Panc1 (cell line): ENCODE data around the gene PIK3IP1. TPM values are rescaled to one million over a fixed set of nuclear protein-coding genes. Genes with fewer than 3 reads are reported as not detected.

ENCODE experiments used
- ATAC-seq: fragments of 200-7000 bp; cut with Tn5 transposase; 2 replicates; pipeline ENCODE4 v1.9.1; 2020; ENCODE audit warnings: mild to moderate bottlenecking, moderate library complexity
- BruUV-seq: library from RNA; stranded (reverse); fragments of 400-500 nt; replicated peaks from 2 replicates; lab custom pipeline; 2021; lab: Mats Ljungman, UMichigan
- CTCF ChIA-PET: fragments of 300-600 bp; sonication (Branson Sonifier 250); formaldehyde crosslinking; loops from one replicate; lab custom pipeline; 2022; ENCODE audit warnings: antibody characterized with exemption; lab: Charles Lee
- POLR2A ChIA-PET: fragments of 300-600 bp; sonication (Branson Sonifier 250); formaldehyde crosslinking; loops from one replicate; lab custom pipeline; 2022; ENCODE audit warnings: antibody characterized with exemption; lab: Charles Lee
- DNase-seq: peaks from one replicate; pipeline ENCODE4 v3.0.0-alpha.2; 2010; ENCODE audit warnings: low read depth, low spot score
- H3K27ac ChIP-seq: 2 replicates; pipeline ENCODE4 v1.5.1; 2011; ENCODE audit warnings: mild to moderate bottlenecking, low read length, inconsistent platforms
- H3K27me3 ChIP-seq: fragments of 200-500 bp; sonication (Bioruptor generic); 2 replicates; pipeline ENCODE4 v1.6.0; 2014; ENCODE audit warnings: low read length, inconsistent platforms; ENCODE audit not compliant: control insufficient read depth, insufficient read depth
- H3K36me3 ChIP-seq: fragments of 200-500 bp; sonication (Bioruptor generic); 2 replicates; pipeline ENCODE4 v1.5.1; 2014; ENCODE audit warnings: inconsistent platforms, mild to moderate bottlenecking, low read length, moderate library complexity; ENCODE audit not compliant: control insufficient read depth, insufficient read depth
- H3K4me1 ChIP-seq: 2 replicates; pipeline ENCODE4 v1.5.1; 2011; ENCODE audit warnings: inconsistent platforms, mild to moderate bottlenecking, low read length, moderate library complexity; ENCODE audit not compliant: control insufficient read depth, insufficient read depth
- H3K4me3 ChIP-seq, 2 experiments: 2 replicates each; pipeline ENCODE4 v1.5.1; 2011 to 2012; ENCODE audit warnings: low read depth in 2 of 2, low read length in 2 of 2, mild to moderate bottlenecking in 2 of 2, inconsistent platforms in 1 of 2, moderate library complexity in 1 of 2
- H3K9me3 ChIP-seq: fragments of 200-500 bp; sonication (Bioruptor generic); 2 replicates; pipeline ENCODE4 v1.5.1; 2014; ENCODE audit warnings: low read depth, mild to moderate bottlenecking, inconsistent platforms, low read length, moderate library complexity; ENCODE audit not compliant: control insufficient read depth, insufficient read depth
- POLR2AphosphoS5 ChIP-seq: IDR thresholded peaks from 2 replicates; pipeline ENCODE4 v1.6.1; 2012; ENCODE audit warnings: mild to moderate bottlenecking, low read depth, low read length, moderate library complexity
- REST ChIP-seq, 2 experiments: IDR thresholded peaks; 2 replicates each; pipeline ENCODE4 v1.6.1; 2011 to 2012; ENCODE audit warnings: low read depth in 2 of 2, control low read depth in 1 of 2, low read length in 1 of 2, mild to moderate bottlenecking in 1 of 2, moderate library complexity in 1 of 2; ENCODE audit not compliant: insufficient read depth in 1 of 2
- SIN3A ChIP-seq: IDR thresholded peaks from 2 replicates; pipeline ENCODE4 v1.6.1; 2012; ENCODE audit warnings: low read depth, mild to moderate bottlenecking, low read length, moderate library complexity, borderline replicate concordance; ENCODE audit not compliant: insufficient read depth
- TCF7L2 ChIP-seq: IDR thresholded peaks from 2 replicates; pipeline ENCODE4 v1.6.1; 2011; ENCODE audit warnings: mild to moderate bottlenecking, low read depth, low read length, inconsistent platforms
- in situ Hi-C: cut with HindIII; loops from 2 replicates; pipeline ENCODE4 v1.10.0; 2016; ENCODE audit warnings: low sequenced_read_pairs, low pct_unique_long_range_greater_than_20kb
- intact Hi-C: fragments of 100-400 bp; cut with micrococcal nuclease; formaldehyde crosslinking; loops from one replicate; pipeline ENCODE4 v1.10.0; 2022; ENCODE audit not compliant: unreplicated experiment
- total RNA-seq: library from RNA; stranded (reverse); gene quantifications from one replicate; pipeline ENCODE4 v1.2.1, GENCODE V29; 2021; ENCODE audit not compliant: unreplicated experiment
- TF ChIP-seq, protein P1 (sequence below): fragments of 450-650 bp; IDR thresholded peaks from 2 replicates; pipeline ENCODE4 v1.5.1; 2017; ENCODE audit warnings: mild to moderate bottlenecking

The PIK3IP1 gene
- total RNA-seq, 1 experiment from 2014 or later: 3.6 TPM

DNA sequence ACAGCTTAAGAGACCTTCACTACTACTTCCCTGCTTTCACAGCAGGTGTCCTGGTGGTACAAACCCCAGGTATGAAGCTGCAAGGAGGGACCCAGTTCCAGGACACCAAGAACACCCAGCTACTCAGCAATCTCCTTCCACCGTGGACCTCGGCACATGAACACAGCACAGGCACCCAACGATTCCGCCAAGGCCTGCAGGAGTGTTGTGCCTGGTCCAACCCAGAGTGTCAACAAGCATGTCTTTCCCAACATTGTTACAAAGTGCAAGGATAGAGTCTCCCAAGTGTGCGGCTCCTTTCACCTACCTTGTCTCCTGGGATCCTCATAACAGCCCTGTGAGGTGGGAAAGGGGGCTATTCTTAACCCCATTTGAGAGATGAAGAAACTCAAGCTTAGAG is 42.0 kb upstream of the PIK3IP1 start:
- TF ChIP-seq POLR2AphosphoS5 (no peak), SIN3A (no peak), REST (IDR thresholded peaks at IDR 0.05; ENCODE audit: insufficient read depth in 1 of 2, low read depth in 2 of 2, low read length in 1 of 2) (no peak), TCF7L2 (no peak)
- TF ChIP-seq, protein P1, sequence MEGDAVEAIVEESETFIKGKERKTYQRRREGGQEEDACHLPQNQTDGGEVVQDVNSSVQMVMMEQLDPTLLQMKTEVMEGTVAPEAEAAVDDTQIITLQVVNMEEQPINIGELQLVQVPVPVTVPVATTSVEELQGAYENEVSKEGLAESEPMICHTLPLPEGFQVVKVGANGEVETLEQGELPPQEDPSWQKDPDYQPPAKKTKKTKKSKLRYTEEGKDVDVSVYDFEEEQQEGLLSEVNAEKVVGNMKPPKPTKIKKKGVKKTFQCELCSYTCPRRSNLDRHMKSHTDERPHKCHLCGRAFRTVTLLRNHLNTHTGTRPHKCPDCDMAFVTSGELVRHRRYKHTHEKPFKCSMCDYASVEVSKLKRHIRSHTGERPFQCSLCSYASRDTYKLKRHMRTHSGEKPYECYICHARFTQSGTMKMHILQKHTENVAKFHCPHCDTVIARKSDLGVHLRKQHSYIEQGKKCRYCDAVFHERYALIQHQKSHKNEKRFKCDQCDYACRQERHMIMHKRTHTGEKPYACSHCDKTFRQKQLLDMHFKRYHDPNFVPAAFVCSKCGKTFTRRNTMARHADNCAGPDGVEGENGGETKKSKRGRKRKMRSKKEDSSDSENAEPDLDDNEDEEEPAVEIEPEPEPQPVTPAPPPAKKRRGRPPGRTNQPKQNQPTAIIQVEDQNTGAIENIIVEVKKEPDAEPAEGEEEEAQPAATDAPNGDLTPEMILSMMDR: no peak
- no peaks in the 10 kb centered on the region; the same call in 1 of the 2 replicates for H3K36me3 ChIP-seq
- CTCF ChIA-PET: no interaction called here
- no TSS peak for BruUV-seq
- no peak overlapping the region for H3K27ac ChIP-seq
- DNase-seq (no peak), ATAC-seq (no peak)
- H3K27me3 ChIP-seq: no peaks in the 10 kb centered on the region
- POLR2A ChIA-PET: no interaction called here
- no peak overlapping the region for H3K4me3 ChIP-seq
- intact Hi-C loops (no loop called here), in situ Hi-C loops (no loop called here)
- H3K4me1 ChIP-seq: no peaks in the 10 kb centered on the region
- no peaks in the 10 kb centered on the region for H3K9me3 ChIP-seq

DNA sequence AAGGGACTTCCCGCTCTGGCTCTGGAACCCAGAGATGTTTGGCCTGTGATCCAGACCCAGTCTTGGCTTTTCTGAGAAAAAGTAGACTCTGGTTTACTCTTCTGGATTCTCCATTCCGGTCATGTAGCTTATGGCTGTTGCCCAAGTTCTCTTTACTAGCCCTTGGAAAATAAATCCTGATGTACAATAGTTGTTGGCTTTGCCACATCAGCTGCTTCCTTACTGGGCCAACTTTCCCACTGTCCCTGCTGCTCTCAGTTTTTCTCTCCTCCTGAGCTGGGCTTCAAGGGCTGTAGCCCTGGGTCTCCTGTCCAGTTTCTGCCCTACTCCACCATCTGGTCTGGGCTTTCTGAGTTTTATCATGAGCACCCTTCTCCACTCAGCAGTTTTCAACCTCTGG is 41.4 kb upstream of the PIK3IP1 start:
- no peak for ATAC-seq
- CTCF ChIA-PET: no interaction called here
- Histone ChIP-seq H3K4me3 (no peak overlapping the region), H3K27ac (no peak overlapping the region), H3K9me3 (no peaks in the 10 kb centered on the region), H3K4me1 (no peaks in the 10 kb centered on the region), H3K36me3 (no peaks in the 10 kb centered on the region; the same call in 1 of the 2 replicates), H3K27me3 (no peaks in the 10 kb centered on the region)
- in situ Hi-C loops (no loop called here), intact Hi-C loops (no loop called here)
- TF ChIP-seq REST (IDR thresholded peaks at IDR 0.05; ENCODE audit: insufficient read depth in 1 of 2, low read depth in 2 of 2, low read length in 1 of 2): no peak
- TF ChIP-seq, protein P1: no peak
- no peak for TF ChIP-seq POLR2AphosphoS5
- TF ChIP-seq SIN3A: no peak
- TF ChIP-seq TCF7L2: no peak
- BruUV-seq: no TSS peak
- POLR2A ChIA-PET: no interaction called here
- DNase-seq: no peak
